Heart left ventricle (tissue), 16 donors: ENCODE results near the gene PRDM16. TPM values are rescaled to one million over a fixed set of nuclear protein-coding genes. Genes with fewer than 3 reads are reported as not detected.
A peak's percentile ranks its signal among the peaks of the same experiment; 100 is the strongest.

Experiments
- ATAC-seq, 4 donors: fragments of 200-7000 bp; cut with Tn5 transposase; one replicate each; pipeline ENCODE4 v1.9.1; 2020 to 2022; ENCODE audit warnings: moderate library complexity in 4 of 4, mild to moderate bottlenecking in 3 of 4, moderate number of reproducible peaks in 1 of 4
- DNase-seq, 5 donors: peaks; one replicate each; pipeline ENCODE4 v3.0.0-alpha.2; 2020
- H3K27ac ChIP-seq, 12 donors: fragments of 200-600 bp; sonication (generic) in 4 of 12; one replicate each; pipeline versions ENCODE4 v1.5.0 to v1.8.0; 2016 to 2022; ENCODE audit warnings: mild to moderate bottlenecking in 2 of 12
- H3K27me3 ChIP-seq, 9 donors: fragments of 200-600 bp; sonication (generic) in 2 of 9; one replicate each; pipeline versions ENCODE4 v1.5.1 to v1.8.0; 2016 to 2022; ENCODE audit warnings: mild to moderate bottlenecking in 3 of 9
- H3K36me3 ChIP-seq, 9 donors: fragments of 200-600 bp; sonication (generic) in 2 of 9; one replicate each; pipeline versions ENCODE4 v1.5.0 to v1.8.0; 2018 to 2022; ENCODE audit warnings: mild to moderate bottlenecking in 2 of 9
- H3K4me1 ChIP-seq, 12 donors: fragments of 200-600 bp; sonication (generic) in 4 of 12; one replicate each; pipeline versions ENCODE4 v1.5.0 to v1.8.0; 2016 to 2022; ENCODE audit warnings: mild to moderate bottlenecking in 3 of 12
- H3K4me3 ChIP-seq, 12 donors: fragments of 200-600 bp; sonication (generic) in 4 of 12; one replicate each; pipeline versions ENCODE4 v1.5.0 to v1.8.0; 2017 to 2022; ENCODE audit warnings: mild to moderate bottlenecking in 9 of 12, moderate library complexity in 4 of 12
- H3K9me3 ChIP-seq, 12 donors: fragments of 200-600 bp; sonication (generic) in 4 of 12; one replicate each; pipeline versions ENCODE4 v1.5.0 to v1.8.0; 2016 to 2022; ENCODE audit warnings: mild to moderate bottlenecking in 1 of 12
- POLR2A ChIP-seq, 2 donors: fragments of 450-650 bp; IDR thresholded peaks; one replicate each; pipeline ENCODE4 v1.6.1; 2017; ENCODE audit warnings: antibody characterized with exemption in 2 of 2, mild to moderate bottlenecking in 2 of 2, moderate library complexity in 2 of 2
- WGBS, 4 donors: extraction: QIAGEN DNeasy Blood & Tissue Kit in 2 of 4; methylation state at CpG; one replicate each; pipeline versions ENCODE4 v1.1.5 to v1.1.7; 2013 to 2018; 5-methylcytosine and 5-hydroxymethylcytosine counted together
- intact Hi-C, 10 donors: fragments of 100-400 bp; cut with DNase I; formaldehyde crosslinking; loops; one replicate each; pipeline versions ENCODE4 v1.11.1 to v1.14.2; 2022
- polyA plus RNA-seq, 2 donors: library from polyadenylated mRNA; stranded (reverse); fragments of 200-250 nt; gene quantifications; one replicate each; pipeline ENCODE4 v1.2.3, GENCODE V29; 2013
- total RNA-seq, 9 donors: library from RNA; depleted of rRNA in 2 of 9; stranded (reverse); fragments of >200 nt in 2 of 9; fragmentation: NEBNext Ultra II Directional in 3 of 9; extraction: Animal tissue kit (Norgen Biotek cat#: 25700) in 3 of 9; gene quantifications; one replicate each; pipeline versions ENCODE4 v1.1.0 to v1.2.4, GENCODE V29; 2016 to 2023
- TF ChIP-seq, protein P1 (sequence below), 12 donors: fragments of 200-600 bp; sonication (generic) in 4 of 12; IDR thresholded peaks; one replicate each; pipeline versions ENCODE4 v1.5.0 to v1.8.0; 2018 to 2022; ENCODE audit warnings: antibody characterized with exemption in 12 of 12, mild to moderate bottlenecking in 5 of 12
- donor health status: ischemic (EF 13 %, LVEDD 7.1; RV severe dilation, severe dysfunction).
- donor health status: healthy with polysubstance abuse.
- donor health status: DM: no; HTN: yes; CAD: no.
- donor health status: DM: no; HTN: no; CAD: no.
- donor health status: ischemic (EF 25% LVEDD 6.9; RV normal size, moderate dysfunction).
- donor health status: ischemic (EF 25% LVEDD 5.7; RV mildly dilated, moderate dysfunction).
- donor health status: healthy.
- donor health status: DM: yes; HTN: yes; CAD: no.
- donor health status: ischemic (EF 35%, LVEDD 5.7; RV mildly dilated, moderate dysfunction).
- donor health status: nonischemic (EF 11% LVEDD 7.7; RV severe dilation, severe dysfunction).
- donor health status: DM: yes; HTN: yes; CAD: no.
- donor health status: PGD.
- donor health status: ischemic (EF 29% LVEDD 5.4; RV normal size, mild dysfunction).
- donor health status: nonischemic (EF 23%, LVEDD 6.1; RV moderate dilation, normal function).

Gene PRDM16
- total and polyA plus RNA-seq, 11 donors = 6.0 to 22.7 (median 14.0) TPM

DNA sequence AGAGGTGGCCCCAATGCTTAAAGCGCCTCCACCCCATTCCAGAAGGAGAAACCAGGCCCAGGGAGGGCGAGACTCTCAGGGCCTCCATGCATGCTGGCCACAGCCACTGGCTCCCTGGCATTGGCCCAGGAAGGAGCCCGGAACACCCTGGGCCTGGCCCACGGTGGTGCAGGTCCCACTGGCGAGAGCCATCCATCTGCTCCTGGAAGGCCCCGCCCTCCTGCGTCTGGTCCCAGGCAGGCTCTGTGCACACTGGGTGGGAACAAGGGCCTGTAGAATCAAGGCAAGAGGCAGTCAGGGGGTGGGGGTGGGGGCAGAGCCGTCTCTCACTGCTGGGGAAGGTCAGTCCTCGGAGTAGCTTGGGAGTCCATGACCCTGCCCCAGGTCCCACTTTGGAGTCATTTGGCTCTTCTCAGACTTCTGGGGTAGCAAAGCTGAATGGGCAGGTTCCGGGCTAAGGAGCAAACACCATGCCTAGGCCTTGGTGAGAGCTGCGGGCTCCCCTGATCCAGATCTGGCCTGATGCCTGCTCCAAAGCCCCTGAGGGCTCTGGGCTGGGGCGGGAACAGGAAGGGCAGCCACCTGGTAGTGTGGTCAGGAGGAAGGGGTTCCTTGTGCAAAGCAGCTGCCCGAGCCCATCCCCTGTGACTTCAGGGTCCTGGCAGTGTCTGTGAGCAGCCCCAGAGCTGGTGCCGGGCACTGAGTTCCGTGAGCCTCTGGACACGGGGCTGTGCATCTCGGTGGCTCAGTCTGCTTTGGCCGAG, 278.4 kb downstream of the PRDM16 start:
- WGBS, 4 donors = 46 to 54% (median 52%) methylated on average over 4 to 18 of the region's 18 CpGs
- Histone ChIP-seq H3K4me1 (peaks cover 0 to 76% (median 43%) of the 10 kb centered on the region in 12 donors), H3K27ac (peak overlapping the region; percentile 74 to 98 (median 93)), H3K9me3 (peaks cover 0 to 29% (median 16%) of the 10 kb centered on the region in 12 donors), H3K4me3 (no peak overlapping the region), H3K27me3 (peaks cover 0 to 14% (median 0%) of the 10 kb centered on the region in 9 donors), H3K36me3 (no peaks in the 10 kb centered on the region)
- DNase-seq (peak in 3 of 5 donors; percentile 40 to 74 (median 59)), ATAC-seq (peak in 2 of 4 donors; percentile 6 to 12)
- TF ChIP-seq, protein P1, sequence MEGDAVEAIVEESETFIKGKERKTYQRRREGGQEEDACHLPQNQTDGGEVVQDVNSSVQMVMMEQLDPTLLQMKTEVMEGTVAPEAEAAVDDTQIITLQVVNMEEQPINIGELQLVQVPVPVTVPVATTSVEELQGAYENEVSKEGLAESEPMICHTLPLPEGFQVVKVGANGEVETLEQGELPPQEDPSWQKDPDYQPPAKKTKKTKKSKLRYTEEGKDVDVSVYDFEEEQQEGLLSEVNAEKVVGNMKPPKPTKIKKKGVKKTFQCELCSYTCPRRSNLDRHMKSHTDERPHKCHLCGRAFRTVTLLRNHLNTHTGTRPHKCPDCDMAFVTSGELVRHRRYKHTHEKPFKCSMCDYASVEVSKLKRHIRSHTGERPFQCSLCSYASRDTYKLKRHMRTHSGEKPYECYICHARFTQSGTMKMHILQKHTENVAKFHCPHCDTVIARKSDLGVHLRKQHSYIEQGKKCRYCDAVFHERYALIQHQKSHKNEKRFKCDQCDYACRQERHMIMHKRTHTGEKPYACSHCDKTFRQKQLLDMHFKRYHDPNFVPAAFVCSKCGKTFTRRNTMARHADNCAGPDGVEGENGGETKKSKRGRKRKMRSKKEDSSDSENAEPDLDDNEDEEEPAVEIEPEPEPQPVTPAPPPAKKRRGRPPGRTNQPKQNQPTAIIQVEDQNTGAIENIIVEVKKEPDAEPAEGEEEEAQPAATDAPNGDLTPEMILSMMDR (IDR thresholded peaks at IDR 0.05) = no peak
- TF ChIP-seq POLR2A (IDR thresholded peaks at IDR 0.05) = no peak
- intact Hi-C loops = loop anchor here in 2 of 10 donors (1.0 to 5.0 kb wide), 4 partner anchors 13 to 281 kb away; no protein-coding TSS in a partner anchor

DNA sequence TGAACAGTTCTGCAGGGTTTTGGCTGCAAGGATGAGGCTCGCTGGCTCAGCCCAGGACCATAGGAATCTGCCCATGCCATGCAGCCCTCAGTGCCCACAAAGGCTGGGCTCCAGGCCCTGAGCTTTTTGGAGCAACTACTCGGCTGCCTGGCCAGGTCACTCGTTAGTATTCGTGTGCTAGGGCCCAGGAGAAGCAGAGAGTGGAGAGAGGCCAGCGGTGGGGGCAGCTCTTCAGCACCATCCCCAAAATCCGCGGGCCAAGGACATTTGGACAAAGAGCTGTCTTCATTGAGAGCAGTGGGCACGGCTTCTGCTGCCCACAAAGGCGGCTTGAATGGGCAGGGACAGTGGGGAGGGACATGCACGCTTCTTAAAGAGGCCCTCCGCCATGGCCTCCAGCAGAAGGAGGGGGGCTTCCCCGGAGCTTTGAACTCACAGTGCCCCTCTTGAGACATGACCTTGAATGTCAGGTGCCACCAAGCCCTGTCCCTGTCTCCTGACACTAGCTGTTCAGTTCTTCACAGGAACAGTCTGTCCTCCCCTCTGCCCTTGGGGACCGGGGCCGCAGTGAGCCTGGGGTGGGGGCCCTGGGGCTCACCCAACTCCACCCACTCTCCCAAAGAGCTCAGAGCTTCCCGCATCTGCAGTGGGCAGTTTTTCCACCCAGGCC, 279.3 kb downstream of the PRDM16 start:
- peaks cover 0 to 20% (median 11%) of the 10 kb centered on the region in 12 donors for H3K9me3 ChIP-seq
- WGBS, 4 donors = 36 to 63% (median 44%) methylated on average over 8 to 15 of the region's 15 CpGs
- TF ChIP-seq POLR2A (IDR thresholded peaks at IDR 0.05) = no peak
- TF ChIP-seq, protein P1 (IDR thresholded peaks at IDR 0.05) = no peak
- H3K27me3 ChIP-seq = peaks cover 0 to 14% (median 0%) of the 10 kb centered on the region in 9 donors
- intact Hi-C loops = loop anchor here in 2 of 10 donors (1.0 to 5.0 kb wide), 4 partner anchors 14 to 282 kb away; no protein-coding TSS in a partner anchor
- peak overlapping the region; percentile 74 to 98 (median 93) for H3K27ac ChIP-seq
- peak; percentile 53 to 66 (median 59) for ATAC-seq
- peaks cover 0 to 84% (median 52%) of the 10 kb centered on the region in 12 donors for H3K4me1 ChIP-seq
- DNase-seq = peak in 4 of 5 donors; percentile 45 to 81 (median 68)
- H3K4me3 ChIP-seq = no peak overlapping the region
- no peaks in the 10 kb centered on the region for H3K36me3 ChIP-seq

DNA sequence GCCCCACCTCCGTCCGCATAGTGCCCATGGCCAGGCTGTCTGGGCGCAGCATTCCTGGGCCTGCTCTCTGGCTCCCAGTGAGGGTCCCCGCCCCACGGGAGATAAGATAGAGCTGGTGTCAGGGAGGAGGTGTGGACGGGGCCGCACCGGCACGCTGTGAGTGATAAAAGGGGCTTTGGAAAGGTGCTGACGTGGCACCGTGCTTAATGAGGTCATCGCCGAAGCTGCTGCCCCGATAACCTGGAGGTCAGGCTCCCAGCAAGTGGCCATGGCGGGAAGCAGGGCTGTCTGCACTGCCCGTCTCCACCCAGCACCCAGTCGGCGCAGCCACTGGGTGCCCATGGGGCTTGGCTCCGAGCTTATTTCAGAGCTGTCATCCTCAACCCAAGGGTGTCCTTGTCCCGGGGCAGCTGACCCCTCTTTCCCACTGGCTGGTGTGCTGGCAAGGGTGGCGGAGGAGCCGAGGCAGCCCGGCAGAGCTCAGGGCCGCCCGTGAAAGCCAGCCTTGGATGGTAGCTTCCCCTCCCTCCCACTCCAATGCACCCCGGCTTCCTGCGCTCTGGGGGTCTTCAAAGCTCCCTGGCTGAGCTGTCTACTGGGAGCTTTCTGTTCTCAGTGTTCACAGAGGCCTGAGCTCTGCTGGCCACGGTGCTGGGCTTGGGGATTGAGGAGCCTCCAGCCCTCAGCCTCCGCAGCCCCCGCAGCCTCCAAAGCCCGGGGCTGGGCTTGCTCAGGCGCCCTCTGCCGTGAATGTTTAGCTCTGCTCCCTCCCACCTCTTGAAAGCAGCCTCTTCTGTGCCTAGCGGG, 280.4 kb downstream of the PRDM16 start:
- TF ChIP-seq, protein P1 (IDR thresholded peaks at IDR 0.05) = peak in 8 of 12 donors; percentile 22 to 47 (median 33)
- peak in 1 of 2 donors; percentile 37 for TF ChIP-seq POLR2A (IDR thresholded peaks at IDR 0.05)
- H3K27me3 ChIP-seq = peaks cover 0 to 14% (median 0%) of the 10 kb centered on the region in 9 donors
- intact Hi-C loops = loop anchor here in 4 of 10 donors (1.0 to 5.0 kb wide), 5 partner anchors 21 to 283 kb away; no protein-coding TSS in a partner anchor
- 21 to 23% (median 21%) methylated on average over 24 to 34 of the region's 34 CpGs for WGBS, 4 donors
- peaks cover 0 to 9% (median 4%) of the 10 kb centered on the region in 12 donors for H3K9me3 ChIP-seq
- H3K4me1 ChIP-seq = peaks cover 0 to 93% (median 53%) of the 10 kb centered on the region in 12 donors
- no peak overlapping the region for H3K4me3 ChIP-seq
- H3K36me3 ChIP-seq = no peaks in the 10 kb centered on the region
- DNase-seq (peak; percentile 82 to 95 (median 89)), ATAC-seq (peak; percentile 74 to 81 (median 79))
- peak overlapping the region; percentile 85 to 98 (median 93) for H3K27ac ChIP-seq
